Panc1 (cell line): ENCODE results near the gene TLR6. TPM values are rescaled to one million over a fixed set of nuclear protein-coding genes. Genes with fewer than 3 reads are reported as not detected.

Experiments used
- ATAC-seq: fragments of 200-7000 bp; cut with Tn5 transposase; 2 replicates; pipeline ENCODE4 v1.9.1; 2020; ENCODE audit warnings: mild to moderate bottlenecking, moderate library complexity
- BruUV-seq: library from RNA; stranded (reverse); fragments of 400-500 nt; replicated peaks from 2 replicates; lab custom pipeline; 2021; lab: Mats Ljungman, UMichigan
- CTCF ChIA-PET: fragments of 300-600 bp; sonication (Branson Sonifier 250); formaldehyde crosslinking; loops from one replicate; lab custom pipeline; 2022; ENCODE audit warnings: antibody characterized with exemption; lab: Charles Lee
- POLR2A ChIA-PET: fragments of 300-600 bp; sonication (Branson Sonifier 250); formaldehyde crosslinking; loops from one replicate; lab custom pipeline; 2022; ENCODE audit warnings: antibody characterized with exemption; lab: Charles Lee
- DNase-seq: peaks from one replicate; pipeline ENCODE4 v3.0.0-alpha.2; 2010; ENCODE audit warnings: low read depth, low spot score
- H3K27ac ChIP-seq: 2 replicates; pipeline ENCODE4 v1.5.1; 2011; ENCODE audit warnings: mild to moderate bottlenecking, low read length, inconsistent platforms
- H3K27me3 ChIP-seq: fragments of 200-500 bp; sonication (Bioruptor generic); 2 replicates; pipeline ENCODE4 v1.6.0; 2014; ENCODE audit warnings: low read length, inconsistent platforms; ENCODE audit not compliant: control insufficient read depth, insufficient read depth
- H3K36me3 ChIP-seq: fragments of 200-500 bp; sonication (Bioruptor generic); 2 replicates; pipeline ENCODE4 v1.5.1; 2014; ENCODE audit warnings: inconsistent platforms, mild to moderate bottlenecking, low read length, moderate library complexity; ENCODE audit not compliant: control insufficient read depth, insufficient read depth
- H3K4me1 ChIP-seq: 2 replicates; pipeline ENCODE4 v1.5.1; 2011; ENCODE audit warnings: inconsistent platforms, mild to moderate bottlenecking, low read length, moderate library complexity; ENCODE audit not compliant: control insufficient read depth, insufficient read depth
- H3K4me3 ChIP-seq, 2 experiments: 2 replicates each; pipeline ENCODE4 v1.5.1; 2011 to 2012; ENCODE audit warnings: low read depth in 2 of 2, low read length in 2 of 2, mild to moderate bottlenecking in 2 of 2, inconsistent platforms in 1 of 2, moderate library complexity in 1 of 2
- H3K9me3 ChIP-seq: fragments of 200-500 bp; sonication (Bioruptor generic); 2 replicates; pipeline ENCODE4 v1.5.1; 2014; ENCODE audit warnings: low read depth, mild to moderate bottlenecking, inconsistent platforms, low read length, moderate library complexity; ENCODE audit not compliant: control insufficient read depth, insufficient read depth
- POLR2AphosphoS5 ChIP-seq: IDR thresholded peaks from 2 replicates; pipeline ENCODE4 v1.6.1; 2012; ENCODE audit warnings: mild to moderate bottlenecking, low read depth, low read length, moderate library complexity
- SIN3A ChIP-seq: IDR thresholded peaks from 2 replicates; pipeline ENCODE4 v1.6.1; 2012; ENCODE audit warnings: low read depth, mild to moderate bottlenecking, low read length, moderate library complexity, borderline replicate concordance; ENCODE audit not compliant: insufficient read depth
- TCF7L2 ChIP-seq: IDR thresholded peaks from 2 replicates; pipeline ENCODE4 v1.6.1; 2011; ENCODE audit warnings: mild to moderate bottlenecking, low read depth, low read length, inconsistent platforms
- in situ Hi-C: cut with HindIII; loops from 2 replicates; pipeline ENCODE4 v1.10.0; 2016; ENCODE audit warnings: low sequenced_read_pairs, low pct_unique_long_range_greater_than_20kb
- intact Hi-C: fragments of 100-400 bp; cut with micrococcal nuclease; formaldehyde crosslinking; loops from one replicate; pipeline ENCODE4 v1.10.0; 2022; ENCODE audit not compliant: unreplicated experiment
- total RNA-seq: library from RNA; stranded (reverse); gene quantifications from one replicate; pipeline ENCODE4 v1.2.1, GENCODE V29; 2021; ENCODE audit not compliant: unreplicated experiment
- TF ChIP-seq, protein P1 (sequence below): fragments of 450-650 bp; IDR thresholded peaks from 2 replicates; pipeline ENCODE4 v1.5.1; 2017; ENCODE audit warnings: mild to moderate bottlenecking
- TF ChIP-seq, protein P2 (sequence below), 2 experiments: IDR thresholded peaks; 2 replicates each; pipeline ENCODE4 v1.6.1; 2011 to 2012; ENCODE audit warnings: low read depth in 2 of 2, control low read depth in 1 of 2, low read length in 1 of 2, mild to moderate bottlenecking in 1 of 2, moderate library complexity in 1 of 2; ENCODE audit not compliant: insufficient read depth in 1 of 2

Gene TLR6
- total RNA-seq, 1 experiment from 2014 or later, result 1.1 TPM

DNA sequence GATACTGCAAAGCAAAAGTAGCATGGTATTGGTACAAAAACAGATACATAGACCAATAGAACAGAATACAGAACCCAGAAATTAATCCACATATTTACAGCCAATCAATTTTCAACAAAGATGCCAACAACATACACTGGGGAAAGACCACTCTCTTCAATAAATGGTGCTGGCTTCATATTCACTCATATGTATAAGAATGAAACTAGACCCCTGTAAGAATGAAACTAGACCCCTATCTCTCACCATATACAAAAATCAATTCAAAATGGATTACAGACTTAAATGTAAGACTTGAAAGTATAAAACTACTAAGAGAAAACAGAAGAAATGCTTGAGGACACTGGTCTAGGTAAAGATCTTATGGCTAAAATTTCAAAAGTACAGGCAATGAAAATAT, 19.3 kb downstream of the TLR6 start:
- Histone ChIP-seq H3K4me1 (no peaks in the 10 kb centered on the region), H3K27me3 (no peaks in the 10 kb centered on the region), H3K4me3 (no peak overlapping the region), H3K9me3 (no peaks in the 10 kb centered on the region), H3K36me3 (no peaks in the 10 kb centered on the region), H3K27ac (no peak overlapping the region)
- ATAC-seq, result no peak
- DNase-seq, result no peak
- intact Hi-C loops (no loop called here), in situ Hi-C loops (no loop called here)
- BruUV-seq, result no TSS peak
- TF ChIP-seq TCF7L2 (no peak), POLR2AphosphoS5 (no peak), SIN3A (no peak)
- TF ChIP-seq, protein P1, sequence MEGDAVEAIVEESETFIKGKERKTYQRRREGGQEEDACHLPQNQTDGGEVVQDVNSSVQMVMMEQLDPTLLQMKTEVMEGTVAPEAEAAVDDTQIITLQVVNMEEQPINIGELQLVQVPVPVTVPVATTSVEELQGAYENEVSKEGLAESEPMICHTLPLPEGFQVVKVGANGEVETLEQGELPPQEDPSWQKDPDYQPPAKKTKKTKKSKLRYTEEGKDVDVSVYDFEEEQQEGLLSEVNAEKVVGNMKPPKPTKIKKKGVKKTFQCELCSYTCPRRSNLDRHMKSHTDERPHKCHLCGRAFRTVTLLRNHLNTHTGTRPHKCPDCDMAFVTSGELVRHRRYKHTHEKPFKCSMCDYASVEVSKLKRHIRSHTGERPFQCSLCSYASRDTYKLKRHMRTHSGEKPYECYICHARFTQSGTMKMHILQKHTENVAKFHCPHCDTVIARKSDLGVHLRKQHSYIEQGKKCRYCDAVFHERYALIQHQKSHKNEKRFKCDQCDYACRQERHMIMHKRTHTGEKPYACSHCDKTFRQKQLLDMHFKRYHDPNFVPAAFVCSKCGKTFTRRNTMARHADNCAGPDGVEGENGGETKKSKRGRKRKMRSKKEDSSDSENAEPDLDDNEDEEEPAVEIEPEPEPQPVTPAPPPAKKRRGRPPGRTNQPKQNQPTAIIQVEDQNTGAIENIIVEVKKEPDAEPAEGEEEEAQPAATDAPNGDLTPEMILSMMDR, result no peak
- TF ChIP-seq, protein P2, sequence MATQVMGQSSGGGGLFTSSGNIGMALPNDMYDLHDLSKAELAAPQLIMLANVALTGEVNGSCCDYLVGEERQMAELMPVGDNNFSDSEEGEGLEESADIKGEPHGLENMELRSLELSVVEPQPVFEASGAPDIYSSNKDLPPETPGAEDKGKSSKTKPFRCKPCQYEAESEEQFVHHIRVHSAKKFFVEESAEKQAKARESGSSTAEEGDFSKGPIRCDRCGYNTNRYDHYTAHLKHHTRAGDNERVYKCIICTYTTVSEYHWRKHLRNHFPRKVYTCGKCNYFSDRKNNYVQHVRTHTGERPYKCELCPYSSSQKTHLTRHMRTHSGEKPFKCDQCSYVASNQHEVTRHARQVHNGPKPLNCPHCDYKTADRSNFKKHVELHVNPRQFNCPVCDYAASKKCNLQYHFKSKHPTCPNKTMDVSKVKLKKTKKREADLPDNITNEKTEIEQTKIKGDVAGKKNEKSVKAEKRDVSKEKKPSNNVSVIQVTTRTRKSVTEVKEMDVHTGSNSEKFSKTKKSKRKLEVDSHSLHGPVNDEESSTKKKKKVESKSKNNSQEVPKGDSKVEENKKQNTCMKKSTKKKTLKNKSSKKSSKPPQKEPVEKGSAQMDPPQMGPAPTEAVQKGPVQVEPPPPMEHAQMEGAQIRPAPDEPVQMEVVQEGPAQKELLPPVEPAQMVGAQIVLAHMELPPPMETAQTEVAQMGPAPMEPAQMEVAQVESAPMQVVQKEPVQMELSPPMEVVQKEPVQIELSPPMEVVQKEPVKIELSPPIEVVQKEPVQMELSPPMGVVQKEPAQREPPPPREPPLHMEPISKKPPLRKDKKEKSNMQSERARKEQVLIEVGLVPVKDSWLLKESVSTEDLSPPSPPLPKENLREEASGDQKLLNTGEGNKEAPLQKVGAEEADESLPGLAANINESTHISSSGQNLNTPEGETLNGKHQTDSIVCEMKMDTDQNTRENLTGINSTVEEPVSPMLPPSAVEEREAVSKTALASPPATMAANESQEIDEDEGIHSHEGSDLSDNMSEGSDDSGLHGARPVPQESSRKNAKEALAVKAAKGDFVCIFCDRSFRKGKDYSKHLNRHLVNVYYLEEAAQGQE (IDR thresholded peaks at IDR 0.05; ENCODE audit: insufficient read depth in 1 of 2, low read depth in 2 of 2, low read length in 1 of 2), result no peak
- ChIA-PET CTCF (no interaction called here), POLR2A (no interaction called here)

DNA sequence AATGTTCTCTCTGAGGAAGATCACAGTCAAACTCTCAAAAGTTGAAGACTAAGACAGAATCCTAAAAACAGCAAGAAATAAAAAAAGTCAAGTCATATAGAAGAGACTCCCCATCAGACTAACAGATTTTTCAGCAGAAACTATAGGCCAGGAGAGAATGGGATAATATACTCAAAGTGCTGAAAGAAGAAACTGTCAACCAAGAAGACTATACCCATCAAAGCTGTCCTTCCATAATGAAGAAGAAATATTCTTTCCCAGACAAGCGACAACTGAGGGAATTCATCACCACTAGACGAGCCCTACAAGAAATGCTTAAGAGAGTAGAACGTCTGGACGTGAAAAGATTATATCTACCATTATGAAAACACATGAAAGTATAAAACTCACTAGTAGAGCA, 22.0 kb downstream of the TLR6 start:
- intact Hi-C loops, result no loop called here
- in situ Hi-C loops, result no loop called here
- ATAC-seq (no peak), DNase-seq (no peak)
- POLR2A ChIA-PET, result interaction anchor here (0.7 kb wide), 1 partner anchor 50 kb away, joined by 3 read pairs; no protein-coding TSS in a partner anchor
- no peak overlapping the region for H3K27ac ChIP-seq
- TF ChIP-seq, protein P2 (IDR thresholded peaks at IDR 0.05; ENCODE audit: insufficient read depth in 1 of 2, low read depth in 2 of 2, low read length in 1 of 2), result no peak
- no peak for TF ChIP-seq SIN3A
- TF ChIP-seq POLR2AphosphoS5, result no peak
- H3K36me3 ChIP-seq, result no peaks in the 10 kb centered on the region
- H3K9me3 ChIP-seq, result no peaks in the 10 kb centered on the region
- no peaks in the 10 kb centered on the region for H3K27me3 ChIP-seq
- no TSS peak for BruUV-seq
- CTCF ChIA-PET, result no interaction called here
- H3K4me3 ChIP-seq, result no peak overlapping the region
- H3K4me1 ChIP-seq, result no peaks in the 10 kb centered on the region
